D721Med (cell line): ENCODE measurements around the gene DDHD1.

ENCODE experiments used
- DNase-seq: peaks from one replicate; pipeline ENCODE4 v3.0.0; 2011; ENCODE audit warnings: low spot score; ENCODE audit not compliant: insufficient read length
- FAIRE-seq: peaks from 2 replicates; lab custom pipeline; 2011; peaks lifted over from hg19 to GRCh38; lab: Jason Lieb, UNC
- TF ChIP-seq, protein P1 (sequence below): IDR thresholded peaks from 2 replicates; pipeline ENCODE4 v1.5.1; 2012; ENCODE audit warnings: mild to moderate bottlenecking, control low read depth; ENCODE audit not compliant: insufficient read depth; ENCODE audit errors: missing control alignments

The DDHD1 gene

DNA sequence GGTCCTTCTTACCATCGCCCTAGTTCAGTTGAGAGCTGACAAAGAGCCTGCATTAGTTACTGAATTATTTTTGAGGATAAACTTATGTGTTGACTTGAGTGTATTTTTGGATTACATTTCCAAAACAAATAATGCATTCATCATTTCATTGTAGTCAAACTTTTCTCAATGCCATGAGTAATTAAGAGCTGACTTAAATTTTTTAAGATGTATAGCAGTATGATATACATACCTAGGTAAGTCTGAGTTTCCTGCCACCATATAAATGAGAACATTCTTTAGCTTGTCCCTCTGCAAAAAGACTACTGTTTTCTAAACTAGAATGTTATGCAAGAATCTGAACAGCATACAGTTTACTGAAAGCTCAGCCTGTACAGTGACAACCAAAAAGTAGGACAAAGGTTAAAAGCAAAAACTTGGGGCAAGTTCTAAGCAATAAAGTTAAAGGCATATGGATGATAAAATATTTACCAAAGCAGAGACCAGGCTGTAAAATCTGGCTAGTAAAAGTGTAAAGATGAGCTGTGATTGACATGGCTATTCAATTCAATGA lies 120.2 kb downstream of the DDHD1 start:
- DNase-seq (no peak), FAIRE-seq (no peak)
- TF ChIP-seq, protein P1, sequence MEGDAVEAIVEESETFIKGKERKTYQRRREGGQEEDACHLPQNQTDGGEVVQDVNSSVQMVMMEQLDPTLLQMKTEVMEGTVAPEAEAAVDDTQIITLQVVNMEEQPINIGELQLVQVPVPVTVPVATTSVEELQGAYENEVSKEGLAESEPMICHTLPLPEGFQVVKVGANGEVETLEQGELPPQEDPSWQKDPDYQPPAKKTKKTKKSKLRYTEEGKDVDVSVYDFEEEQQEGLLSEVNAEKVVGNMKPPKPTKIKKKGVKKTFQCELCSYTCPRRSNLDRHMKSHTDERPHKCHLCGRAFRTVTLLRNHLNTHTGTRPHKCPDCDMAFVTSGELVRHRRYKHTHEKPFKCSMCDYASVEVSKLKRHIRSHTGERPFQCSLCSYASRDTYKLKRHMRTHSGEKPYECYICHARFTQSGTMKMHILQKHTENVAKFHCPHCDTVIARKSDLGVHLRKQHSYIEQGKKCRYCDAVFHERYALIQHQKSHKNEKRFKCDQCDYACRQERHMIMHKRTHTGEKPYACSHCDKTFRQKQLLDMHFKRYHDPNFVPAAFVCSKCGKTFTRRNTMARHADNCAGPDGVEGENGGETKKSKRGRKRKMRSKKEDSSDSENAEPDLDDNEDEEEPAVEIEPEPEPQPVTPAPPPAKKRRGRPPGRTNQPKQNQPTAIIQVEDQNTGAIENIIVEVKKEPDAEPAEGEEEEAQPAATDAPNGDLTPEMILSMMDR: no peak

DNA sequence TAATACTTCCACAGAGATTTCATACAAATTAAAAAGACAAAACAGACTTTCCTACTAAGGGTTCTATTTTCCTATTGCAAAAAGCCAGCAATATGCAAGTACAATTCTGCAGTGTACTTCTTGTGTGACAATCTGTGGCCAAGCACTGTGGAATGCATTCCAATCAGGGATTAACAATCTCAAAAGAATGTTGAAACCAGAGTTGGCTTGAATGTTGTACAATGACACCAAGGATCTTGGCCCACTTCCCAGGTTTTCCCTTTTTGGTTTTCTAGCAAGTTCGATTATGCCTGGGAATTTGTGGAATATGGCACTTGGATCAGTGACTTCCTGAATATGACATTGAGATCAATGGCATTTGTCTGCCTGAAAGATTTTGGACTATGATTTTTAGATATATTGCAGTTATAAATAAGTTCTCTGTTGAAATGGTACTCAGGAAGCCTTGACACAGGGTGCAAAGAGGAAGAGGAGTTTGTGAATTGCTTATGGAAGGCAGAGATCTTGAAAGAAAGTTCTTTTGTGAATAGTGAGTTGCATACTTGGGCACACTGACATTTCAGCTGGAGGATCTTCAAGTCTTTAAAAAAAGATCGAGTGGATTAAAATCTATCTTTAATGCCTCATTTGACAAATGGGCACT lies 120.8 kb downstream of the DDHD1 start:
- no peak for DNase-seq
- FAIRE-seq: no peak
- TF ChIP-seq, protein P1: no peak

DNA sequence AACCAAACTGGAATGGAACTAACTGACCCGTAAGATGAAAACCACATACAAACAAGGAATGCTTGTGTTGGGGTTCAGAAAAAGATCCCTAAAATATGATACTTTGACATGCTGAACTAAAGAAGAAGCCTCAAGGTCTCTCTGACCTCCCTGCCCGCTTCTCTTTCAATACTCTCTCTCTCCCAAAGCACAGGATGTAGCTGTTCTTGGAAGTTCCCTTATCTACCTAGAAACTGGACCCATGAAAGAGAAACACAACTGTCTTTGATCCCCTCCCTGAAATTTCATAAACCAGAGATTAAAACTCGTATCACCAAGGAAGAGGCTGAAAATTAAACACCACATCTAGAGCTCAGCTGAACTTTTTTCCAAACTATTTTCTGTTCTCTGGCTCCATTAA lies 125.6 kb downstream of the DDHD1 start:
- FAIRE-seq (no peak), DNase-seq (no peak)
- TF ChIP-seq, protein P1: no peak

DNA sequence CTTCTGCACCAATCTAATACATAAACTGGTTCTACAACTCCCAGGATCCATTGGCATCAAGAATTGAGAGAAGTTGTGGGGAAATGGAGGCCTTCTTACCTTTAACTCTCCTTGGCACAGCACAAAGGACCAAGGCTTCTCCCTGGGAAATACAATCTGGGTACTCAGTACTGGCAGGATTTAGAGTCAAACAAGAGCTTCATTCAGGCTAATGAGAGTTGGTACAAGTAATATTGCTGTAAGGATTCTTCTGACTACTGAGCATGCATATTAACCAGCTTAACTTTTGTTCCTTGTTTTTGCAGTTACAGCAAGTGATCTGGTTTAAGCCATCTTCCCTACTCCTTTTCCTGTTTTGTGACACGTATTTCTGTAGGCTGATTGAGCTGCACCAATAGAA lies 126.1 kb downstream of the DDHD1 start:
- TF ChIP-seq, protein P1: no peak
- DNase-seq (no peak), FAIRE-seq (no peak)

DNA sequence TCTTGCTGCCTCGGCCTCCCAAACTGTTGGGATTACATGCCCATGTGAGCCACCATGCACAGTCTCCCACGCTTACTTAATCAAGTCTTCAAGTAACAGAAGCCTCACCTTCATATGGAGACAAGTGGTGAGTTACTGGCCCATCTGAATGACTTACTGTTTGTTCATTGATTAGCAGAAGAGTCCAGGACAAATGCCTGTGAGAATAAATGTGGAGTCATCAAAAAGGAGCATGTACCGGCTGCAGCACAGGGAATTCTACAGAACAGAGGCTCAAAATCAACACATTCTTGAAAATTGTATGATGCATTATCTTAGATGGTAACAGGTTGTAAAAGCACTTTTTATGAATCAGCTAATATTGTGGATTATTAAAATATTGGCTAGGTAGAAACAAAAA lies 129.8 kb downstream of the DDHD1 start:
- TF ChIP-seq, protein P1: no peak
- FAIRE-seq: no peak
- no peak for DNase-seq

DNA sequence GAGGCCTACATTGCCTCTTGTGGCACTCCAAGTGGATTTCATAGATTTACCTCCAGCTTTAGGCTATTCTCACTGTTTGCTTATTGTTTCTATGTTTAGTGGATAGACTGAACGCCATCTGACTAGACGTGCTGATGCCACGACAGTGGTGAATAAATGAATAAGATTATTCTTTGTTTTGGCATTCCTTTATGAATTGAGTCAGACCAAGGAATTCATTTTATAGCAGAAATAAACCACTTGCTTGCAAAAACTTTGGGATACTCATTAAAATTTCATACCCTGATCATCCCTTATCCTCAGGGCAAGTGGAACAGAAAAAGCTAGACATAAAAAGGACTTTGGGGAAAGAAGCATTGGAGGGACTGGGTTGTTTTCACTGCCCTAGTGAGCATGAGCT lies 130.5 kb downstream of the DDHD1 start:
- DNase-seq: no peak
- TF ChIP-seq, protein P1: no peak
- no peak for FAIRE-seq

DNA sequence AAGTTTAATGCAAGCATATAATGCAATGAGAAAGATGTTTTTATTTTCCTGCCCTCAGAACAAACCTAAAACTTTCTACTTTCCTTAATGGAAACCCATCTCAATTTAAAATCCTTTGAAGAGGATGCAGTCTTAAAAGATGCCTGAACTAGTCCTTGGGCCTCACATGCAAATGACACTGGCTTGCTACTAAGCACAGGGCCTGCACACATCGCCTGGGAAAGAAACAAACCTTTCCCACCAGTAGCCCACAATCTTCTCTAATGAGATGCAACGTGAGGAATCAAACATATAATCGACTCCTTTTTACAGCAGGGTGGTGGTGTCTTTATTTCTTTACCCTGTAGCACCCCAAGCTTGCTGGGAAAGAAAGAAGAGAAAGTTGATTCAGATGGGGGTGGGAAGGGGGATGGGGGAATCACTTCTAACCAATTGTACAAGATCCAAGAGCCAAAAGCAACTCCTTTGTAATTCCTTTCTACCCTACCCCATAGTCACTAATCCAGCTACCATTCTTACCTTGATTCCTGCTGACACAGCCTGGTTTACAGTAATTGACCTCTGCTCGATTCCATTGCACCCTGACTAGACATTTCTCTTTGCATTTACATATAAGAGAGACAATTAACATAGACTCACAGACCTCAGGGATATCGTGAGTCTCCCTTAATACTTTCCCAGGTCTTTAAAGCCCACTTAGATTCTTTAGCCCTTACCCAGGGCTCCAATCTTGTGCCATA lies 132.8 kb downstream of the DDHD1 start:
- FAIRE-seq (no peak), DNase-seq (no peak)
- TF ChIP-seq, protein P1: no peak
